DOHH2 (cell line): ENCODE measurements around the gene DOK7.

Source experiments
- H3F3A ChIP-seq: fragments of 200-600 bp; sonication (generic), shearing (Covaris generic); 2 replicates; pipeline ENCODE4 v1.6.0; 2016; ENCODE audit warnings: antibody characterized with exemption, mild to moderate bottlenecking; ENCODE audit not compliant: control insufficient read depth, insufficient read depth
- H3K27ac ChIP-seq: fragments of 200-600 bp; sonication (generic); 2 replicates; pipeline ENCODE4 v1.5.1; 2014; ENCODE audit warnings: low read depth, mild to moderate bottlenecking, low read length, moderate library complexity
- H3K27me3 ChIP-seq: fragments of 200-600 bp; sonication (generic); 2 replicates; pipeline ENCODE4 v1.6.1; 2014; ENCODE audit warnings: mild to moderate bottlenecking, low read length, mixed read lengths; ENCODE audit not compliant: control insufficient read depth
- H3K36me3 ChIP-seq: fragments of 200-600 bp; sonication (generic); 2 replicates; pipeline ENCODE4 v1.6.1; 2014; ENCODE audit warnings: mild to moderate bottlenecking, low read length, moderate library complexity, mixed read lengths; ENCODE audit not compliant: control insufficient read depth
- H3K4me1 ChIP-seq: fragments of 200-600 bp; sonication (generic); 2 replicates; pipeline ENCODE4 v1.6.1; 2014; ENCODE audit warnings: mild to moderate bottlenecking, low read length, mixed read lengths; ENCODE audit not compliant: control insufficient read depth
- H3K4me2 ChIP-seq: fragments of 200-600 bp; sonication (generic); 2 replicates; pipeline ENCODE4 v1.6.0; 2014; ENCODE audit warnings: mild to moderate bottlenecking, low read length, moderate library complexity
- H3K4me3 ChIP-seq: fragments of 200-600 bp; sonication (generic); 2 replicates; pipeline ENCODE4 v1.5.1; 2014; ENCODE audit warnings: mild to moderate bottlenecking, low read length, mixed read lengths
- H3K79me2 ChIP-seq: fragments of 200-600 bp; sonication (generic); 2 replicates; pipeline ENCODE4 v1.6.1; 2014; ENCODE audit warnings: mild to moderate bottlenecking, low read length, mixed read lengths; ENCODE audit not compliant: control insufficient read depth
- H3K9me2 ChIP-seq: fragments of 200-600 bp; sonication (generic); replicated peaks from 2 replicates; pipeline ENCODE4 v1.6.1; 2014; ENCODE audit warnings: mild to moderate bottlenecking, low read length, mixed read lengths; ENCODE audit not compliant: control insufficient read depth
- H3K9me3 ChIP-seq: fragments of 200-600 bp; sonication (generic); 2 replicates; pipeline ENCODE4 v1.6.1; 2014; ENCODE audit warnings: antibody characterized with exemption, low read length, mixed read lengths; ENCODE audit not compliant: control insufficient read depth, insufficient read depth
- H4K20me1 ChIP-seq: fragments of 200-600 bp; sonication (generic); 2 replicates; pipeline ENCODE4 v1.6.0; 2014; ENCODE audit warnings: low read depth, mild to moderate bottlenecking, antibody characterized with exemption, low read length, moderate library complexity; ENCODE audit not compliant: control insufficient read depth, insufficient read depth
- CTCF ChIP-seq: fragments of 200-600 bp; sonication (generic); IDR thresholded peaks from one replicate; pipeline ENCODE4 v1.5.1; 2014; ENCODE audit warnings: antibody characterized with exemption, mild to moderate bottlenecking, low read depth, low read length; ENCODE audit not compliant: poor library complexity, severe bottlenecking
- EZH2phosphoT487 ChIP-seq: fragments of 200-600 bp; sonication (generic); IDR thresholded peaks from 2 replicates; pipeline ENCODE4 v1.6.1; 2017; ENCODE audit warnings: borderline replicate concordance, mild to moderate bottlenecking, antibody characterized with exemption, low read length, moderate library complexity, mixed read lengths

The DOK7 gene

GRCh38 chr4:3496021-3496420 is 32.9 kb downstream of the DOK7 start:
- Histone ChIP-seq H3K27me3 (no peaks in the 10 kb centered on the region), H3K9me3 (no peaks in the 10 kb centered on the region), H3K9me2 (no peaks in the 10 kb centered on the region), H3F3A (no peaks in the 10 kb centered on the region), H3K79me2 (no peaks in the 10 kb centered on the region), H3K4me2 (no peak overlapping the region), H3K4me1 (no peaks in the 10 kb centered on the region), H4K20me1 (no peaks in the 10 kb centered on the region; the same call in 1 of the 2 replicates), H3K36me3 (no peaks in the 10 kb centered on the region), H3K4me3 (no peak overlapping the region), H3K27ac (no peak overlapping the region)
- no peak for TF ChIP-seq CTCF
- TF ChIP-seq EZH2phosphoT487: no peak

DNA sequence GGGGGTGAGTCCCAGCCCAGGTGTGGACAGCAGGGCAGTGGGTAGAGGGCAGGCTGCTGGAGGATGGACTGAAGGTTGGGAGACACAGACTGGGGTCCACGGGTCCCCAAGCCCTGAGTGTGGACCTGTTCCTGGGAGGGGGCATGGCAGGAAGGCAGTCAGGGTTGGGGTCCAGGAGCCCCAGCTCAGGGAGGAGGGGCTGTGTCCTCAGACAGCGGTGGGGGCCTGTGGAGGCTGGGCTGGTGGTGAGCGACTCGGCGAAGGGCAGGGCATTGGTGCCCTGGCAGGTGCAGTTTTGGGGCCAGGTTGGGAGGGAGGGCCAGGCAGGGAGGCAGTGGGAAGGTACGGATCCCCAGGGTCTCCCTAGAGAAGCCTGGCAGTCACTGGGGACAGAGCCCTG is 34.0 kb downstream of the DOK7 start:
- TF ChIP-seq EZH2phosphoT487 (no peak), CTCF (no peak)
- no peaks in the 10 kb centered on the region for H3K27me3 ChIP-seq
- H3K36me3 ChIP-seq: no peaks in the 10 kb centered on the region
- H4K20me1 ChIP-seq: no peaks in the 10 kb centered on the region; the same call in 1 of the 2 replicates
- H3K4me3 ChIP-seq: no peak overlapping the region
- H3K9me2 ChIP-seq: no peaks in the 10 kb centered on the region
- H3K27ac ChIP-seq: no peak overlapping the region
- H3K9me3 ChIP-seq: no peaks in the 10 kb centered on the region
- H3F3A ChIP-seq: no peaks in the 10 kb centered on the region
- H3K4me2 ChIP-seq: no peak overlapping the region
- H3K79me2 ChIP-seq: no peaks in the 10 kb centered on the region
- H3K4me1 ChIP-seq: no peaks in the 10 kb centered on the region

DNA sequence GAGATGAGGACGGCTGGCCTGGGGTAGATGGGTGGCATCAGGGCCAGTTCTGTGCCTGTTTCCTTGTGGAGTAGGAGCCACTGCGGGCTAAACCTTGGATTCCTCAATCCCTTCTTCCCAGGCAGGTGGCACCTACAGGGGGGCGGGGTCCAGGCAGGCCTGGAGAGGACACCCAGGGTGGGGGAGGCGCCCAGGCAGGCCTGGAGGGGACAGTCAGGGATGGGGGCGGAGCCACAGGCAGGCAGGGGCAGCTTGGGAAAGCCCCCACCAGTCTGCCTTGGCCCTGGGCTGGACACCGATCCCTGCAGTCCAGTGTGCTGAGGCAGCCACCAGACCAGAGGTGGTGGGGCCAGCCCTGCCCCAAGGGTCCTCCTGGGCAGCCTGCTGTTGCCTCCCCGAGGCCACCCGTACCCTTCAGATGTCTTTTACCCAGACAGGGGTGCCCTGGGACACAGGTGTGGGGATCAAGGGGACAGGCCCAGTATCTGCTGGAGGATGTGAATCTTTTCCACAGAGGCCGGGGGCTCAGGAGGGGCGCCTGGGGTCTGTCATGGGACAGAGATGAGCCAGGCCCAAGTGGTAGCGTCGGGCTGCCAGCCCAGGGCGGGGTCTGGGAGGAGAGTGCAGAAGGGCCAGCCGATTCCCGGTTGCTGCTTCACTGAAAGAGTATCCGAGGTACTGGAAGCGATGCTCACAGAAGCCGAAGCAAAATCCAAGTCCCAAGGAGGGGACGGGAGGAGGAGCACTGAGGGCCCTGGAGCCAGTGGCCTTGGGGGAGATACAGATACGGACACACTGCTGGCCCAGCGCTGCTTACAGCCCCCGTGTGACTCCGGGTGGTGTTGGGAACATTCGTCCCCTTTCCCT is 34.6 kb downstream of the DOK7 start:
- TF ChIP-seq EZH2phosphoT487 (no peak), CTCF (no peak)
- Histone ChIP-seq H3K9me2 (no peaks in the 10 kb centered on the region), H3K4me3 (no peak overlapping the region), H3F3A (no peaks in the 10 kb centered on the region), H3K36me3 (no peaks in the 10 kb centered on the region), H3K4me2 (no peak overlapping the region), H3K79me2 (no peaks in the 10 kb centered on the region), H3K9me3 (no peaks in the 10 kb centered on the region), H3K27me3 (no peaks in the 10 kb centered on the region), H4K20me1 (no peaks in the 10 kb centered on the region; the same call in 1 of the 2 replicates), H3K4me1 (no peaks in the 10 kb centered on the region), H3K27ac (no peak overlapping the region)
